ENCODE measurements around the gene ORC3.

DNA sequence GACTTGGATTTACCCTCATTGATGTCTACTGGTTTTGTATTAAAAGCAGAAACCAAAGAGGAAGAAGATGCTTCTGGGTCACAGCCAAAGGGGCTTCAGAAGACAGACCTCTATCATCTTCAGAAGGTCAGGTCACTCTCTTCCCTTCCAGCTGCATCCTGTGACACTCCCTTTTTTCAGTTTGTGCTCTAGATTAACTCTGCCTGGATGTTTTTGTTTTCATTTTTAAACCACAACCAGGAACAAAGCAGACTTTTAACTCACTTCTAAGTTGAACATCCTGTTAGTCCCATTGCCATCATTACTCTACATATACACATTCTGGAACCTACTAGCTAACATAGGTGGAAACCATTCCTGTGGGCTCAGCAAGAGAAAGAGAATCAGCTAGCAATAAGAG, 66.9 kb downstream of the ORC3 start:
- TF ChIP-seq, protein P1, sequence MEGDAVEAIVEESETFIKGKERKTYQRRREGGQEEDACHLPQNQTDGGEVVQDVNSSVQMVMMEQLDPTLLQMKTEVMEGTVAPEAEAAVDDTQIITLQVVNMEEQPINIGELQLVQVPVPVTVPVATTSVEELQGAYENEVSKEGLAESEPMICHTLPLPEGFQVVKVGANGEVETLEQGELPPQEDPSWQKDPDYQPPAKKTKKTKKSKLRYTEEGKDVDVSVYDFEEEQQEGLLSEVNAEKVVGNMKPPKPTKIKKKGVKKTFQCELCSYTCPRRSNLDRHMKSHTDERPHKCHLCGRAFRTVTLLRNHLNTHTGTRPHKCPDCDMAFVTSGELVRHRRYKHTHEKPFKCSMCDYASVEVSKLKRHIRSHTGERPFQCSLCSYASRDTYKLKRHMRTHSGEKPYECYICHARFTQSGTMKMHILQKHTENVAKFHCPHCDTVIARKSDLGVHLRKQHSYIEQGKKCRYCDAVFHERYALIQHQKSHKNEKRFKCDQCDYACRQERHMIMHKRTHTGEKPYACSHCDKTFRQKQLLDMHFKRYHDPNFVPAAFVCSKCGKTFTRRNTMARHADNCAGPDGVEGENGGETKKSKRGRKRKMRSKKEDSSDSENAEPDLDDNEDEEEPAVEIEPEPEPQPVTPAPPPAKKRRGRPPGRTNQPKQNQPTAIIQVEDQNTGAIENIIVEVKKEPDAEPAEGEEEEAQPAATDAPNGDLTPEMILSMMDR (IDR thresholded peaks at IDR 0.05), result no peak
- TF ChIP-seq POLR2A (IDR thresholded peaks at IDR 0.05), result no peak

All from uterus (tissue), 2 donors.